SKM-1 (cell line): ENCODE data around the gene GUCA1A.
A peak's percentile ranks its signal among the peaks of the same experiment; 100 is the strongest.
"Not testable (repeated sequence)": the region's sequence is repeated elsewhere in the genome, so short reads cannot be mapped to it uniquely, and the experiment has no call there.

ENCODE experiments used
- DNase-seq: peaks from one replicate; lab custom pipeline; 2025; ENCODE audit not compliant: unreplicated experiment; lab: John Stamatoyannopoulos, UW

Gene GUCA1A

GRCh38 chr6:42202131-42202915 lies 29.2 kb downstream of the GUCA1A start:
- DNase-seq: not testable (repeated sequence)

GRCh38 chr6:42203183-42203582 lies 30.0 kb downstream of the GUCA1A start:
- no peak for DNase-seq

- no peak for DNase-seq
These were observed 31.7 kb downstream of the GUCA1A start for GRCh38 chr6:42204768-42205282.

GRCh38 chr6:42207559-42207958 lies 34.4 kb downstream of the GUCA1A start:
- not testable (repeated sequence) for DNase-seq

GRCh38 chr6:42210551-42210950 lies 37.4 kb downstream of the GUCA1A start:
- no peak for DNase-seq

GRCh38 chr6:42211726-42212125 lies 38.6 kb downstream of the GUCA1A start:
- no peak for DNase-seq

GRCh38 chr6:42212442-42212841 lies 39.3 kb downstream of the GUCA1A start:
- DNase-seq: no peak

- not testable (repeated sequence) for DNase-seq
These were observed 43.3 kb downstream of the GUCA1A start for GRCh38 chr6:42216495-42216894.

- DNase-seq: no peak
These were observed 44.0 kb downstream of the GUCA1A start for GRCh38 chr6:42217157-42217518.

- DNase-seq: peak; percentile 92
These were observed 44.6 kb downstream of the GUCA1A start, which contains the start of gene MRPS10 for GRCh38 chr6:42217519-42218367. Gene MRPS10 (minus strand): TSS chr6:42217861. CDS start chr6:42217849, 12 bp downstream.

GRCh38 chr6:42220807-42221206 lies 47.6 kb downstream of the GUCA1A start:
- no peak for DNase-seq

GRCh38 chr6:42221546-42221945 lies 48.4 kb downstream of the GUCA1A start:
- DNase-seq: no peak

GRCh38 chr6:42222448-42222847 lies 49.3 kb downstream of the GUCA1A start:
- DNase-seq: no peak

GRCh38 chr6:42224222-42225028 lies 51.3 kb downstream of the GUCA1A start:
- no peak for DNase-seq

- no peak for DNase-seq
These were observed 51.8 kb downstream of the GUCA1A start for GRCh38 chr6:42225029-42225339.

- no peak for DNase-seq
These were observed 52.3 kb downstream of the GUCA1A start for GRCh38 chr6:42225419-42225818.

- DNase-seq: no peak
These were observed 53.0 kb downstream of the GUCA1A start for GRCh38 chr6:42226161-42226611.

GRCh38 chr6:42226645-42227143 lies 53.5 kb downstream of the GUCA1A start:
- DNase-seq: no peak

- no peak for DNase-seq
These were observed 54.1 kb downstream of the GUCA1A start for GRCh38 chr6:42227173-42227850.

- no peak for DNase-seq
These were observed 55.1 kb downstream of the GUCA1A start for GRCh38 chr6:42228305-42228704.
